ENCODE data around the gene DPPA2. TPM values are rescaled to one million over a fixed set of nuclear protein-coding genes. Genes with fewer than 3 reads are reported as not detected.

DPPA2 gene
- total RNA-seq, 4 donors from 2014 or later, result not detected

GRCh38 chr3:109346099-109346498 is 29.8 kb upstream of the DPPA2 start:
- Histone ChIP-seq H3K27ac (no peak overlapping the region), H3K27me3 (no peaks in the 10 kb centered on the region), H3K9me3 (no peaks in the 10 kb centered on the region), H3K4me1 (no peaks in the 10 kb centered on the region), H3K36me3 (no peaks in the 10 kb centered on the region), H3K4me3 (no peak overlapping the region)
- intact Hi-C loops (cut with DNase I), result no loop called here
- no peak for DNase-seq
- TF ChIP-seq, protein P1, sequence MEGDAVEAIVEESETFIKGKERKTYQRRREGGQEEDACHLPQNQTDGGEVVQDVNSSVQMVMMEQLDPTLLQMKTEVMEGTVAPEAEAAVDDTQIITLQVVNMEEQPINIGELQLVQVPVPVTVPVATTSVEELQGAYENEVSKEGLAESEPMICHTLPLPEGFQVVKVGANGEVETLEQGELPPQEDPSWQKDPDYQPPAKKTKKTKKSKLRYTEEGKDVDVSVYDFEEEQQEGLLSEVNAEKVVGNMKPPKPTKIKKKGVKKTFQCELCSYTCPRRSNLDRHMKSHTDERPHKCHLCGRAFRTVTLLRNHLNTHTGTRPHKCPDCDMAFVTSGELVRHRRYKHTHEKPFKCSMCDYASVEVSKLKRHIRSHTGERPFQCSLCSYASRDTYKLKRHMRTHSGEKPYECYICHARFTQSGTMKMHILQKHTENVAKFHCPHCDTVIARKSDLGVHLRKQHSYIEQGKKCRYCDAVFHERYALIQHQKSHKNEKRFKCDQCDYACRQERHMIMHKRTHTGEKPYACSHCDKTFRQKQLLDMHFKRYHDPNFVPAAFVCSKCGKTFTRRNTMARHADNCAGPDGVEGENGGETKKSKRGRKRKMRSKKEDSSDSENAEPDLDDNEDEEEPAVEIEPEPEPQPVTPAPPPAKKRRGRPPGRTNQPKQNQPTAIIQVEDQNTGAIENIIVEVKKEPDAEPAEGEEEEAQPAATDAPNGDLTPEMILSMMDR (IDR thresholded peaks at IDR 0.05), result no peak
- TF ChIP-seq POLR2A (IDR thresholded peaks at IDR 0.05), result no peak
- WGBS, 2 donors, result 47 to 59% methylated on average over 4 of the region's 4 CpGs

DNA sequence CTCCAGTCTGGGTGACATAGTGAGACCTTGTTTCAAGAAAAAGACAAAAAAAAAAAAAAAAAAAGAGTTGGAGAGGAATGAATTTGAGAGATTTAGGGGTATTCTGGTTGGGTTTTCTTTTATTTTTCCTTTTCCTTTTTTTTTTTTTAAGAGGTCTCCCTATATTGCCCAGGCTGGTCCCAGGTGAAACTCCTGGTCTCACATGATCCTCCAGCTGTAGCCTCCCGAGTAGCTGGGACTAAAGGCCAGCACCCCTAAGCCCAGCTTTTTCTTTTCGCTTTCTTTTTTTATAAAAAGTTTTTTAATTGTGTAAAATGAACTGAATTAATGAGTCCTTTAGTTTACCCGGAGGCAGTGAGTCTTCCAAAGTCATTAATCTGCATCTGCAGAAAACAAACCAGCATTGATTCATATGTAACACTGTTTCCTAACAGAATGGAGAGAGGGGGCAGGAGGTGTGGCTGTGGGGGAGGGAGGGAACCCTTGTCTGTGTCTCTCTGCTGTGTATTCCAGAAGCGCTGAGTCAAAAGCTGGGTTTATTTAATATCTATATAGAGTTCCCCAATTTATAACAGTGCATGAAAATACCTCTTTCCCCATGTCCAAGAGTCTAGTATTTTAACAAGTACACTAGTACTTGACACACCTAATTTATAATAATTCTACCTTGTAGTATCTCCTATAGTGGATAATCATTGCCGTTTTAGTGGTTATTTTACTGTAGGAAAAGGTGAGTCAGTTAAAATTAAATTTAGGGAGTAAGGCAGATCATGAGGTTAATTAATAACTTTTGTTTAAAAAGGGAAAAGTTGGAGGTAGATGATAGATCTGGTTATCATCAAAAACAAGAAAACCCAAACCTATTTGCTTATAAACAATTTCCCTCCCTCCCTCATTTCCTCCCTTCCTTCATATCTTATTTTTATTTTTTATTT is 23.7 kb upstream of the DPPA2 start:
- no peak for DNase-seq
- Histone ChIP-seq H3K4me1 (peaks cover 0 to 5% (median 0%) of the 10 kb centered on the region in 3 donors), H3K4me3 (no peak overlapping the region), H3K9me3 (no peaks in the 10 kb centered on the region), H3K36me3 (no peaks in the 10 kb centered on the region), H3K27me3 (peaks cover 0 to 5% (median 0%) of the 10 kb centered on the region in 4 donors), H3K27ac (no peak overlapping the region)
- WGBS, 2 donors, result 55 to 56% methylated on average over 5 of the region's 5 CpGs
- TF ChIP-seq, protein P1 (IDR thresholded peaks at IDR 0.05), result no peak
- no peak for TF ChIP-seq POLR2A (IDR thresholded peaks at IDR 0.05)
- intact Hi-C loops (cut with DNase I), result no loop called here

DNA sequence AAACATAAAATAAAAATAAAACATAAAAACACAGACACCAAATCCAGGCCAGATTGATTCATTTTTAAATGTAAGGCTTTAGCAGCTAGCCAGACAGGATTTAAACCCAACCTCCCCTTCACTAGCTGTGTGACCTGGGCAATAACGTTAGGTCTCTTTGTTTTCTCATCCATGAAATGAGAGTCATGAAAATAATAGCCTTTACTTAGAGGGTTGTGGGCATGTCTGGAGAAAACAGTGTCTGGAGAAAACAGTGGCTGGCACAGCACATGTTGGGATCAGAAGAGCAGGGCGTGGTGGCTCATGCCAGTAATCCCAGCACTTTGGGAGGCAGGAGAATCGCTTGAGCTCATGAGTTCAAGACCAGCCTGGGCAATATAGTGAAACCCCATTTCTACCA is 22.9 kb upstream of the DPPA2 start:
- no peak overlapping the region for H3K4me3 ChIP-seq
- no peak for TF ChIP-seq POLR2A (IDR thresholded peaks at IDR 0.05)
- DNase-seq, result no peak
- peaks cover 0 to 5% (median 0%) of the 10 kb centered on the region in 3 donors for H3K4me1 ChIP-seq
- H3K9me3 ChIP-seq, result no peaks in the 10 kb centered on the region
- H3K36me3 ChIP-seq, result no peaks in the 10 kb centered on the region
- intact Hi-C loops (cut with DNase I), result no loop called here
- H3K27me3 ChIP-seq, result peaks cover 0 to 5% (median 0%) of the 10 kb centered on the region in 4 donors
- 54 to 62% methylated on average over 3 of the region's 3 CpGs for WGBS, 2 donors
- no peak overlapping the region for H3K27ac ChIP-seq

DNA sequence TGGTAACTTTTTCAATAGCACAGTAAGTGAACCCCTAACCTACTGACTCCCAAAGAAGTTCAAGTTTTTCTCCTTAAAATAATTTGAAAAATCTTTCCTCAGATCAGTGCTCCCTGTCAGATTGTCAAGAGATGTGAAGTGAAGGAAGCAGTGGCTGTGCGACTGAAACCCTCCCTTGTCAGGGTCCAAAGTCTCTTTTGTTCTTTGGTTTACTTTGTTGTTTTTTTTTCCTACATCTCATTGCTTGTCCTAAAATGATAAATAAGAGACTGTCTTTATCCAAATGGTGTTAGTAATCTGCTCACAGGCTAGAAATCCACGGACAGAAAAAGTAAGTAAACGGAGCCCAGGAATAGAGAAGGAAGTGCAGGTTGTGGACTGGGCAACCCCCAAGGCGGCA is 22.0 kb upstream of the DPPA2 start:
- intact Hi-C loops (cut with DNase I), result no loop called here
- TF ChIP-seq, protein P1 (IDR thresholded peaks at IDR 0.05), result no peak
- TF ChIP-seq POLR2A (IDR thresholded peaks at IDR 0.05), result no peak

DNA sequence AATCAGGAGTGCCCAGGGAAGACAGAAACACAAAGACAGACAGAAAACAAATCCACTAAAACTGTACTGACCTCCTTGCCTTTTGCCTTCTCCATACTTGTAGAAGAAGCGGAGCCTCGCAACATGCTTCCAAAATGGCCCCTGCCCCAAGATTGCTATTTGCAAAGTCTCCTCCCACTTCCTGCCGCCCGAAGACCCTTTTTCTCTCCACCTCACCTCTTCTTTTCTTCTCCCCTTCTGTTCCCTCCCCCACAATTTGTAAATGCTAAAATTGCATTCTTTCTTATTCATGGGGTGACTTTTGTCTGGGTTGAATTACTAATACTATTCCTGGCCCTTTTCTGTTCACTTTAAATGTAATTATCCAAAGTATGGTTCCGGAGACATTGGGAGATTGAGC is 21.1 kb upstream of the DPPA2 start, which contains the start of gene DPPA4:
DPPA4 (minus strand) TSS at position 154 of the 400 bp plus-strand sequence; CDS start at position 125, 29 bp downstream.
- Histone ChIP-seq H3K4me1 (peaks cover 0 to 5% (median 0%) of the 10 kb centered on the region in 3 donors), H3K27me3 (peaks cover 0 to 5% (median 0%) of the 10 kb centered on the region in 4 donors), H3K4me3 (peak within 1 kb of the TSS in 2 of 4 donors; percentile 27 to 51), H3K27ac (no peak within 1 kb of the TSS), H3K36me3 (no peaks in the 10 kb centered on the region), H3K9me3 (no peaks in the 10 kb centered on the region)
- no peak for DNase-seq
- WGBS, 2 donors, result 58 to 62% methylated on average over 5 of the region's 5 CpGs
- no peak for TF ChIP-seq POLR2A (IDR thresholded peaks at IDR 0.05)
- TF ChIP-seq, protein P1 (IDR thresholded peaks at IDR 0.05), result no peak
- intact Hi-C loops (cut with DNase I), result no loop called here

More for the DNA sequence above, 22.0 kb upstream of the DPPA2 start:
- Histone ChIP-seq H3K9me3 (no peaks in the 10 kb centered on the region), H3K27ac (no peak overlapping the region), H3K27me3 (peaks cover 0 to 5% (median 0%) of the 10 kb centered on the region in 4 donors), H3K36me3 (no peaks in the 10 kb centered on the region), H3K4me3 (no peak overlapping the region), H3K4me1 (peaks cover 0 to 5% (median 0%) of the 10 kb centered on the region in 3 donors)
- no peak for DNase-seq
- WGBS, 2 donors, result 36 to 51% methylated on average over 4 of the region's 4 CpGs
